Left ventricle myocardium superior (tissue), 1 donor: Measurements from ENCODE around the gene CCDC169. TPM values are rescaled to one million over a fixed set of nuclear protein-coding genes. Genes with fewer than 3 reads are reported as not detected.
A peak's percentile ranks its signal among the peaks of the same experiment; 100 is the strongest.

Experiments
- ATAC-seq: fragments of 200-7000 bp; cut with Tn5 transposase; one replicate; pipeline ENCODE4 v1.9.1; 2020; ENCODE audit warnings: mild to moderate bottlenecking, moderate library complexity
- DNase-seq: peaks from one replicate; pipeline ENCODE4 v3.0.0-alpha.2; 2020
- intact Hi-C: fragments of 100-400 bp; cut with micrococcal nuclease; formaldehyde crosslinking; loops from one replicate; pipeline ENCODE4 v1.11.0; 2022
- total RNA-seq: library from RNA; stranded (reverse); fragmentation: NEBNext Ultra II Directional; extraction: Animal tissue kit (Norgen Biotek cat#: 25700); gene quantifications from one replicate; pipeline ENCODE4 v1.2.1, GENCODE V29; 2021
- donor health status: DM: no; HTN: yes; CAD: no; lungs with severe emphysema.

Gene CCDC169
- total RNA-seq, 1 donor from 2014 or later, result 0.27 TPM

DNA sequence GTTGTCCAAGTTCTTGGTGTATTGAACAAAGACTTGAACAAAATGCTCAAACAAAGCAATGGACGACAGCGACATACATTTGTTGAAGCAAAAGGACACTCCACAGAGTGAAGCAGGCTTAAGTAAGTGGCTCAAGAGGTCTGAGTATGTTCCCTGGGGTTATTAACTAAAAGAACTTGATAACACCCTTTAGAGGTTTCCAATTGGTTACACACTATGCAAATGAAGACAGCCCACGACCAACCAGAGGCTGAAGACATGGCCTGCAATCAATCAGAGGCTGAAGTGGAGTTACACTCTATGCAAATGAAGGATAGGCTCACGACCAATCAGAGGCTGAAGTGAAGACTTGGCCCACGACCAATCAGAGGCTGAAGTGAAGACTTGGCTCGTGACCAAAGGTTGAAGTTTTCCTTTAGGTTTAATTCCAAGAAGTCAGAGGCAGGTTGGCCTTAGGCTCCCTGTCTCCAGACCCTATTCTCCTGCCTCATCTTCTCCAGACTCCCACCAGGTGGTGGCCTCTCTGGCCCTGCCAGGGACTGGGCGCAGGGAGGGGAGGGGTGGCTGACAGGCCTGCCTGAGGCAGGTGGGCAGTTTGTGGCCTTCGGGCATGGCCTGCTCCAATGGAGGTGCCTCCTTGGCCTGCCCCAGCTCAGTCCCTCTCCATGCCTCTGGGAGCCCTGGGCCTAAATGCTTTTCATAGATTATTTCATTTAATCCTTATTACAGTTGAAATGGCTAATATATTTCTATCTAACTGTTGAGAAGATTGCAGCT, 38.1 kb downstream of the CCDC169 start:
- ATAC-seq, result no peak
- intact Hi-C loops, result no loop called here
- DNase-seq, result no peak

DNA sequence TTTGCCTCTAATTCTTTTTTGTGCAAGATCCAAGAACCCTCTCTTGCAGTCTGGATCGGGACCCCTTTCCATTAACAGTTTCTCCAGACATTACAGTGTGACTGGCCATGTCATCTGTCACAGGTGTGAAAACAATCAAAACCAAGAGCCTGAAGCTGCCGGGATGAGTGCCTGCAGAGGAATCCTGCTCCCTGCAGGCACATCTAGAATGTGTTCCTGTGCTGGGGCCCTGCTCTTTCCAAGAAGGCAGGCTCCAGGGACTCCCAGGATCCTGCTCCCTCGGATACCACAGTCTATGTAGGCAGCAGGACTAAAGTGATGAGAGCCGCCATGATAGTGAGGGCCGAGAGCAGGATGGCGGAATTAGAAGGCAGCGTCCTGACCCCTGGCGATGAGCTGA, 38.8 kb downstream of the CCDC169 start:
- intact Hi-C loops, result no loop called here
- DNase-seq (no peak), ATAC-seq (no peak)

DNA sequence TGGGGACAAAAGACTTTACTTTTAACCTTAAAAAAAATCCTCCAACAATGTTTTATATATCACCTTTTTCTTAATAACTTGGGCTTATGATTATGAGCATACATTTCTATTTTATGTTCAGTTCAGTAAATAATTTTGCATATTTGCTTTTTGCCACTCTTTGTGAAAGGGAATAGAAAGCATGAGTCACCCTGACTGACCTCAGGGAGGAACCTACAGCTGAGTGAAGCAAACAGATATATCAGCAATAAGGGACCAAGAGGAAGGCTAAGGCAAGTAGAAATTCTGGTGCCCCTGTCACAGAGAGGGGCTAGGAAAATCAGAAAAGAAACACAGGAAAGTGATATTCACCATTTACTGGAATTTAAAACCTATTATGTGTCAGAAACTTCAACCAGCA, 46.1 kb downstream of the CCDC169 start:
- intact Hi-C loops, result no loop called here
- no peak for DNase-seq
- no peak for ATAC-seq

DNA sequence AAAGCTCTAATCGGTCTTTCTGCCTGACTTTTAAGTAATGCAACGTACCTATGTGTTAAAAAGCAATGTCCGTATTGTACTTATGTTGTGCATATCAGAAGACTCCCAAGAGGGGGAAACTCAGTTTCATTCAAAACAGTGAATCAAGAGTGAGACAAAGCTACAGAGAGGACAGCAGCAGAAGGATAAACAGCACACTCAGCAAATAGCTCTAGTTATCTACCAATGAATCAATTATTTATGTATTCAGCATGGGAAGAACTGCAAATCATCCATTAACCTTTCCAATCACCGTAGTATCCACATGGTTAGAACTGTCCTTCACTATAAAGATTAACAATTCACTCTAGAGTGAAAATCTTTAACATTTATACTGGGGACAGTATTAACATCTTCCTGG, 46.6 kb downstream of the CCDC169 start:
- ATAC-seq, result no peak
- DNase-seq, result no peak
- intact Hi-C loops, result no loop called here

DNA sequence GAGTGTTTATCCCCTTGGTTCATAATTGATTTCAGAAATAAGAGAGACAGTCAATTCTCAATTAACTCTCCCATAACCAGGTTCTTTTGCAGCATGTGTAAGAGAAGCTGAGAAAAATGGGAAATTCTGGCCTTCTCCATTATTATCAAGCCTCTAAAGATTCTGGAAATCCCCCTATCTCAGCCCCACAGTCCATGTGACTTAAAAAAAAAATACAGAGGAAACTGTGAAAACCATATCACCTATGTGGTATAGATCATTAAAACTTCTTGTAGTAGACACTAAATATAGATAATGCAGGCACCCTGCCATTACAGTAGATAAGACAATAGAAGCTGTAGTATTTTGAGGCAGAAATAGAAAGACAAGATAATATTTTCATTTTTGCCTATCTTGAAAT, 48.9 kb downstream of the CCDC169 start:
- DNase-seq (no peak), ATAC-seq (no peak)
- intact Hi-C loops, result no loop called here

- ATAC-seq (no peak), DNase-seq (no peak)
- intact Hi-C loops, result no loop called here
These were observed 52.6 kb downstream of the CCDC169 start for GRCh38 chr13:36244990-36245389.

DNA sequence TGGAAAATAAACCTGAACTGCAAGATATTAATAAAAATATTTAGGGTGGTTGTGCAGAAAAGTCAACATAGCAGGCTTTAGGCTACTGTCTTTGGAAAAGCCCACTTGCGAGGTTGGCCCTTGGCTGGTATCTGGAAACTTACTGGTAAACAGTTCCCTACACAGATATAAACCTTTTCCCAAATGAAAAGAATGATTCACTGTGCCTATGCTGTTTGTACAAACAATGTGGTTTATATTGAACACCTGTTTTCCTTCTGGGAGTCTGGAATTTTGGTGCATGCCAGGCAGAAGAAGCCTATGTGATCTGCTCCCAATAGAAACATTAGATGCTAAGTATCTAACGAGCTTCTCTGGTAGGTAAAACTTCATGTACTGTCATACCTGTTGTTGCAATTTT, 53.5 kb downstream of the CCDC169 start:
- no peak for DNase-seq
- intact Hi-C loops, result no loop called here
- ATAC-seq, result no peak

DNA sequence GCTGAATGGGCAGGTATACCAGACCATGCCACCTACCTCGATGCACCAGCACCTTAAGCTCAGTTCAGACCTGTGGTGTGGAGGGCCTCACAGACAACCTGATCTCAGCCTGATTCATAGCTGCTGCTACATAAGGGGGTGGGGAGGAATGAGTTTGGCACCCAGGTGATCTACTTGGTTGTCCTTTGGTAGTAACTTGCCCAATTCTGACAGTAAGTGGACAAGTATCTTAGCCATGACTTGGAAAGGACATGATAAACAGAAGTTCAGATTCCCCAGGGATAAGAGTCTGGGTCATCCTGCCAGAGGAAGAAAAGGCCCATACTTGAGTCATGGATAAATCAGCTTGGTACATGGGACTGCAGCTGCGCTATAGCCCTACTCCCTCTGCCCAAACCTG, 54.9 kb downstream of the CCDC169 start:
- ATAC-seq, result no peak

GRCh38 chr13:36231236-36231635, 66.4 kb downstream of the CCDC169 start:
- ATAC-seq (no peak), DNase-seq (no peak)
- intact Hi-C loops, result no loop called here

More for the DNA sequence above, 54.9 kb downstream of the CCDC169 start:
- DNase-seq, result no peak
- intact Hi-C loops, result no loop called here

GRCh38 chr13:36224730-36225129, 72.9 kb downstream of the CCDC169 start:
- no peak for ATAC-seq
- no peak for DNase-seq
- intact Hi-C loops, result no loop called here

DNA sequence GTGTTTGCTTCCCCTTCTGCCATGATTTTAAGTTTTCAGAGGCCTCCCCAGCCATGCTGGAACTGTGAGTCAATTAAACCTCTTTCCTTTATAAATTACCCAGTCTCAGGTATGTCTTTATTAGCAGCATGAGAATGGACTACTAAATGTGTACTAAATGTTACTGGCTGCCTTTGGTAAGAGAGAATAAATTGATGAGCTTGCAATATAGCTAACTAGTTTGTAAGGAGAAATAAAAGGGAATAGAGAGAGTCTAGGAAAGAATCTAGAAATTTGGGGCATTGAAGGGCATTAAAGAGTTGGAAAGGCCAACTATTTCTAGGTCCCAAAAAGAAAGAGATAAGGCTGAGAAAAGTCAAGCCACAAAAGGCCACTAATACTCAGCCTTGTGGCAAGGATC, 77.7 kb downstream of the CCDC169 start:
- no peak for DNase-seq
- intact Hi-C loops, result no loop called here
- ATAC-seq, result no peak

GRCh38 chr13:36217456-36217855, 80.2 kb downstream of the CCDC169 start:
- intact Hi-C loops, result no loop called here
- ATAC-seq (no peak), DNase-seq (no peak)

GRCh38 chr13:36214163-36214921, 83.3 kb downstream of the CCDC169 start, which contains the start of gene SOHLH2:
Gene SOHLH2, minus strand, starts transcription at chr13:36214556. Its CDS starts 30 bp downstream, at chr13:36214526.
- ATAC-seq, result no peak
- intact Hi-C loops, result no loop called here
- DNase-seq, result peak; percentile 20

DNA sequence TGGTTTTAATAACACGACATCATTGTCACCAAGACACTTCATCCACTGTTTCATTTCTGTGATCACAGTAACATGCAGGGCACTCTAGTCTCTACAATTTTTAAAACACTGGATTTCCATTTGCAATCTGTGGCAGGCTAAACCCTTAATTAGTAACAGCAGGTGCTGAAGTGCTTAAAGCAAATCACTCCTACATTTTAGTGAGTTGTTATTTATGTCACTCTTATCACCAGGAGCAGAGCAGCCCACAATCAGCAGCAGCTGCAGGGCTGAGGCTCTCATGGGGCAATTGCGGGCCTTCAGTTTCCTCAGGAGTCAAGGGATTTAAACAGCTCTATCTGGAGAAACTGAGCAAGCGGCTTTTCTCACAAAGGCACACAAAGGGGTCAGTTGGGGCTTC, 84.8 kb downstream of the CCDC169 start:
- ATAC-seq (no peak), DNase-seq (no peak)
- intact Hi-C loops, result no loop called here

GRCh38 chr13:36211567-36211966, 86.0 kb downstream of the CCDC169 start:
- intact Hi-C loops, result no loop called here
- DNase-seq, result no peak
- no peak for ATAC-seq

- intact Hi-C loops, result no loop called here
- DNase-seq (no peak), ATAC-seq (no peak)
These were observed 86.9 kb downstream of the CCDC169 start for GRCh38 chr13:36210738-36211137.

DNA sequence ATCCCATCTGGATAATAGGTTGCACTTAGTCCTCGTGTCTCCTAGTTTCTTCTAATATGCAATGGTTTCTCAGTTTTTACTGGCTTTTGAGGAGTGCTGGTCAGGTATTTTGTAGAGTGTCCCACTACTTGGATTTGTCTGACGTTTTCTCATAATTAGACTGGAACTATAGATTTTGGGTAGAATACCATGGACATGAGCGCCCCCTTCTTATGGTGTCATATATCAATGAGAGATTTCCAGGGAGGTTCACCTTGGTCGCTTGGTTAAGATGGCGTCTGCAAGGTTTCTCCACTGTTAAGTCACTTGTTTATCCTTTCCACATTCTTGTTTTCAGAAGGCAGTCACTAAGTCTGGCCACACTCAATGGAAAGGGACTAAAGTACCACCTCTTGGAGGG, 89.9 kb downstream of the CCDC169 start:
- ATAC-seq (no peak), DNase-seq (no peak)
- intact Hi-C loops, result no loop called here

GRCh38 chr13:36193151-36193855, 104.3 kb downstream of the CCDC169 start:
- DNase-seq, result no peak
- ATAC-seq, result no peak
- intact Hi-C loops, result no loop called here

DNA sequence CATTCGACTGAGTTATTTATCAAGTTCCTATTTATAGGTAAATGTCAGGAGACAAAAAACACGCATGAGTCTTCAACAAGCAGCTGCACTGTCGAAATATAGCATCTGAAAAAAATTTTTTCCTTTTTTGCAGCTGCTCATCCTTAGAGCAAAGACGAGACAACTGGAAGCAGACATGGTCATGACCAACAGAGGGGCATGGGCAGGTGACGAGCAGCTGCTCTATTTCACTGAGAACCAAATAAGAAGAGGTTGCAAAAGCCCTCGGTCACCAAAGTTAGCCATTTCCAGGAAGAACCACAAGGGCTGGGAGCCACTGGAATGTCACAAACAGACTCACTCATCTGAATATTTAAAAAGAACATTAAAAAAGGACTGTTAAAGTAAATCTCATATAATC, 105.4 kb downstream of the CCDC169 start:
- intact Hi-C loops, result no loop called here
- ATAC-seq, result no peak
- DNase-seq, result no peak

DNA sequence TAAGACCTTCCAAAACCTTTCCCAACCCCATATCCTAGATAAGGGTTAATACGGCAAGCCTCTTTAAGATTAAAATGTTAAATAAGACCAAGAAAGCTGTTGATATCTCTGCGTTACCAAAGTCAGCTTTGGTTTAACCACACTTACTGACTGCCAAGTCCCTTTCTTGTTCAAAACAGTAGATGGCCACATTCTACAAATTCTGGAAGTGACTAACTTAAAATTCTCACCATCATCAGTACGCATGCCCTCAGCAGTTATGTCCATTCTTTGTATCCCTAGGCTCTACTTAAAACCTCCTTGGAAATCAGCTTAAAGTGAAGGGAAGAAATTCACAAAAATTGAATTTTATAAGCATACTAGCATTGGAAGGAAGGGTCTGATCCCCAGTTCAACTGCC, 106.8 kb downstream of the CCDC169 start:
- DNase-seq, result no peak
- intact Hi-C loops, result no loop called here
- ATAC-seq, result no peak
